HG03439 (cell line): Measurements from ENCODE around the gene ADNP2.

Experiments used
- ATAC-seq: cut with Tn5 transposase; IDR thresholded peaks from one replicate; pipeline ENCODE4 v1.9.1; 2021; ENCODE audit warnings: mild to moderate bottlenecking, moderate library complexity; ENCODE audit not compliant: unreplicated experiment

Gene ADNP2

DNA sequence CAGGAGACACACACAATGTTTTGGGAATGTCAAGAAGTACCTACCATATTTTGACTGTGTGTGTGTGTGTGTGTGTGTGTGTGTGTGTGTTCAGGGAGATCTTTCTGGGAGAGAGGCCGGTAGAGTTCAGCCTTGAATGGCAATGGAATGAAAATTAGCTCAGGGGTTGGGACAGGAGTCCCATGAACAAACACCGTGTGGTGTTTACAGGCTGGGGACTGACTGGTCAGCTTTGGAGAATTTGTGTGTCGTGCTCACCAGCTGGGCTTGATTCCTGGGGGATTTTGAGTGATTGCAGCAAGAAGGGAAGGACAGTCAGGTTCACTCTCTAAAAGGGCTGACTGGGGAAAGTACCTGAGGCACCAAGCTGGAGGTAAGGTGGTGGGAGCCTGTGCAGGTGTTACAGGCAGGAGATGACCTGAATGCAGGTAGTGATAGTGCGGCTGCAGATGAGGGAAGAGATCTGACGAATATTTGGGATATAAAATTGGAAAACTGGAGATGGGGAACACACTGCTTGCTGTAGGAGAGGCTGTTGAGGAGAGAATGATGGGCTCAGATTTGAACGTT, 2.5 kb upstream of the ADNP2 start:
- ATAC-seq, result no peak

DNA sequence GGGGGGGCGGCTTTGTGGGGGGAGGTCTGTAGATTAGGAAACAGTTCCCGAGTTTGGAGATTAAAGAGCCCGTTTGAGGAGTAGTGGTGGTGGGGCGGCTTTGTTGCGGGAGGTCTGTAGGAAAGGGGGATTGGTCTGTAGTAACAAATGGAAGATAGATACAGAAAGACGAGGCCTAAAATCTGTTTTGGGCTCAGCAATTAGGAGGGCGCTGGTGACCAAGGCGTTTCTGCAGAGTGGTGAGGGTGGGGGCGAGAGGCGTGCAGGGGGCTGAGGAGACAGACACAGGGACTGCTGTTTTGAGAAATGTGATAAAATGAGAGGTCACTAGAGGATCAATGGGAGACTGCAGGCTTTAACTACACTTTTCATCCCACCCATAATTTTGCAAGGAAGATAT, 1.6 kb upstream of the ADNP2 start:
- ATAC-seq, result no peak

DNA sequence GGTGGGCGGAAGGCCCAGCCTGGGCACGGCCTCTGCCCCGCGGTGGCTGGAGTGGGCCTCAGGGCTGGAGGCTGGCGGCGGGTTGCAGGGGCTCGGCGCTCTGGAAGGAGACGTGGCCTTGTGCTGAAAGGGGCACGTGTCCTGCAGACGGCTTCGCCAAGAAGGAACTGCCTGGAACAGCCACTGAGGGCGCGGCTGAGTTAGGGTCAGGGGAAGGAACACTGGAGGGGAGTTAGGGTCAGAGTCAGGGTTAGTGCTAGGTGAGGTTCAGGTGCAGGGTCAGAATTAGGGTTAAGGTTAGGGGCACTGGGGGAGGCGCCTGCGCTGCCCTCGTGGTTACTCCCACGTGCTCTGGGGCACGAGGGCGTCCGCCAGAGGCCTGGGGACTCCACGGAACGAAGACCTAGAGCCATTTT, 933 bp upstream of the ADNP2 start:
- no peak for ATAC-seq

DNA sequence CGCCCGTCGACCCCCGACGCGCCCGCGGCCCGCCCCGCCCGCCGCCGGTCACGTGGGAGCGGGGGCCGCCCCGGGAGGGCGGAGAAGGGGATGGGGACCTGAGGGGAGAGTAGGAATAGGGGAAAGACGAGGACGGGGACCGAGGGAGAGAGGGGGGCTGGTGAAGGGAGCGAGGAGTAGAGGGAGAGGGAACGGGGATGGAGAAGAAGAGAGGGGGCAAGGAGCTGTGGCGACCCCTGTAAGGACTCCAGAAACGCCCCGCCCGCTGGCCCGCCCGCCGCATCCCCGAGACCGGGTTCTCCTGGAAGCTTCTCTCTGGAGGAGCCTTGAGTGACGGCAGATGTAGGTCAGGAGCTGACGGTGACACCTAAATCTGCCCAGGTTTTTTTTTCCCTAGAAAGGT, 615 bp downstream of the ADNP2 start:
- ATAC-seq, result peak; percentile 25

DNA sequence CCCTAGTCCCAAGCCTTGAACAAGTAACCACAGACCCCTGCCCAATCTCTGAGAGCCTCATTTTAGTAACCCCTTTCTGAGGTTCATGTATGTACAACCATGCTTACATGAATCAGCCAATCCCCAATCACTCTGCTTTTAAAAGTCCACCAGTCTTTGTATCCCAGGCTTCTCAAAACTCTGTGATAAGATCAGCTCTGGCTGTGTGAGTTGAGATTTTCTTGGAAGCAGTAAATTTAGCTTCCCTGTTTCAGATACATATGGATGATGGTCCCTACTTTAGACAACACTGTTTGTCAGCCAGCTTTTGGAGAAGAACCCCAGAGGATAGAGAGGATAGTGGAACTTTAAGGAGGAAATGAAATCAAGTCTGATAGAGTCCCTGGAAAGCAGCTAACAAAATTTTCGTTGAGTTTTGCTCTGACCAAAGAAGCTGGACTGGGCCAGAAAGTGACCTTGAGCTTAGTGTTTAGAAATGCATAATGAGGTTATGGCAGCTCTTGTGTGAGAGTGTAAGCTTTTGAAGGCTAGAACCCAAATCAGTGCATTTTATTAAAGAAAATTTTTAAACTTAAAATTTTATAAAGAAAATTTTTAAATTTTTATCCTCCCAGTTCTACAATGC, 3.7 kb downstream of the ADNP2 start:
- no peak for ATAC-seq

DNA sequence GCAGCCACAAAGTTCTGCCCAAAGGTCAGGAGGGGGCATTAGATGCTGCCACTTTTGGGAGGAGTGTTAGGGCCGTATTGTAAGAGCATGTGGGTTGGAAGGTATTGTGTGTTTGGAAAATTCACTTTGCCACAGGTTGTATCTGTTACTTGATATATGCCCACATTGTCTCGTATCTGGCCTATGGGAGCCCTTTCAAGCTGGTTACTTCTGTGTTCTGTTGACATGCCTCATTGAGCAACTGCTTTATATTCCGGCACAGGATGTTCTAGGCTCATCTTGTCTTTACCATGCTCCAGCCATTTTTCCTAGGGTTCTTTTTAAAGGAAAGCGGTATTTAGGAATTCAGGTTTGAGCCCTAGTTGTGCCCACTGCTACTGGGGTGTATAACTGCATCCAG, 6.0 kb downstream of the ADNP2 start:
- ATAC-seq, result no peak

DNA sequence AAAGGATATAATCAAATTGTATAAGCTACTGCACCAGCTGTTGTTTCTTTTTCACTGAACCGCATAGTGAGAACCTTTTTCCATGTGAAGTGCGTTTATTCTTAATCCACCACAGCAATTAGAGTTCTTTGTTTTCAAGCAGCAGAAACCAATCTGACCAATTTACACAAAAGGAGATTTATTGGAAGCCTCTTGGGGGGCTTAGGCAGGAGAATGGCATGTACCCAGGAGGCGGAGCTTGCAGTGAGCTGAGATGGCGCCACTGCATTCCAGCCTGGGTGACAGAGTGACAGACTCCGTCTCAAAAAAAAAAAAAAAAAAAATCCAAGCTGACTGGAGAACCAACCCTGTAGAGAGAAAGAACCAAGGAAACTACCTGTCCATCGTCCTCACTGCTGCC, 10.0 kb downstream of the ADNP2 start:
- ATAC-seq, result no peak

DNA sequence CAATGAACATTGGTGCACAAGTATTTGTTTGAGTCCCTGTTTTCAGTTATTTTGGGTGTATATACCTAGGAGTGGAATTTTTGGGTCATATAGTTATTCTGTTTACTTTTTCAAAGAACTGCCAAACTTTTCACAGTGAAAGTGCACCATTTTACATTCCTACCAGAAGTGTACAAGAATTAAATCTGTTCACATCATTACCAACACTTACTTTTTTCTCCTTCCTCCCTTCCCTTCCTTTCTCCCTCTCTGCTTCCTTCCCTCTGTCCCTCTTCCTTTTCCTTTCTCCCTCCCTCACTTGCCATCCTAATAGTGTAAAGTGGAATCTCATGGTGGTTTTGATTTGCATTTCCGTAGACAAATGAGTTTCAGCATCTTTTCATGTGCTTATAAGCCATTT, 11.9 kb downstream of the ADNP2 start:
- no peak for ATAC-seq

DNA sequence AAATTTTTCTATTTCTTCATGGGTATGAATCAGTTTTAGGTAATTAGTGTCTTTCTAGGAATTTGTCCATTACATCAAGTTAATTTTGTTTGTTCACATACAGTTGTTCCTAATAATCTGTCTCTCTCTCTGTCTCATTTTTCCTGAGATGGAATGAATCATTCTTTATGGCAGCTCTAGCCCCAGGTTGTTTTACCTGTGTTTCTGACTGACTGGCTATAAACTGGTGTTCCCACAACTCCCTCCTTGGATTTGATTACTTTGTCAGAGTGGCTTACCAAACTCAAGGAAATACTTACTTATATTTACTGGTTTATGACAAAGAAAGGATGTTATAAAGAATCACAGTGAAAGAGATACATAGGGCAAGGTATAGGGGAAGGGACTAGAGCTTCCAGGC, 15.1 kb downstream of the ADNP2 start:
- ATAC-seq, result no peak

DNA sequence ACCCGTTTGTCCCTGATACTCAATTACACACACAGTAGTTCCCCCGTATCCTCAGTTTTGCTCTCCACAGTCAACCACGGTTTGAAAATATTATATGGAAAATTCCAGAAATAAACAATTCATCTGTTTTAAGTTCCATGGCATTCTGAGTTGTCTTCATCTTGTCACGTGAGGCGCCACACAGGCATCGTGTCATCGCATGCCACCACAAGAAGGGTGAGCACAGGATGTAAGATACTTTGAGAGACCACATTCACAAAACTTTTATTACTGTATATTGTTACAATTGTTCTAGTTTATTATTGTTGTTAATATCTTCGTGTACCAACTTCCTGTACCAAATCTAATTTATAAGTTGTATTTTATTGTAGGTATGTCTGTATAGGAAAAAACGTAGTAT, 17.7 kb downstream of the ADNP2 start:
- ATAC-seq, result no peak

DNA sequence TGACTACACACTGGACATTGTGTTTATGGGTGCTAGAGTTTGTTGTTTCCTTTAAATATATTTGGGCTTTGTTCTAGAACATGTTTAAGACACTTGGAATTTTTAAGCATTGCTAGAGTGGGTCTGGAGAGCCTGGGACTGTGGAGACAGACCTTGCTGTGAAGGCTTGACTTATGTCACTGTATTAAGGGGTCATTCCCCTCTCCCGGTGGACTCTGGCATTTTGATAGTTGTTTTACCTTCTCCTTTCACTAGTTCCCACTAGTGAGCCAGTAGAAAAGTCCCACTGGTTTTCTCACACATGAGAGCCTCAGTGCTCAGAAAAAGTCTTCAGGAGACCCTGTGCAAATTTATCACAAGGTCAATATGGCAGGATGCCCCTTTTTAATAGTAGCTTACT, 18.6 kb downstream of the ADNP2 start:
- ATAC-seq, result no peak

DNA sequence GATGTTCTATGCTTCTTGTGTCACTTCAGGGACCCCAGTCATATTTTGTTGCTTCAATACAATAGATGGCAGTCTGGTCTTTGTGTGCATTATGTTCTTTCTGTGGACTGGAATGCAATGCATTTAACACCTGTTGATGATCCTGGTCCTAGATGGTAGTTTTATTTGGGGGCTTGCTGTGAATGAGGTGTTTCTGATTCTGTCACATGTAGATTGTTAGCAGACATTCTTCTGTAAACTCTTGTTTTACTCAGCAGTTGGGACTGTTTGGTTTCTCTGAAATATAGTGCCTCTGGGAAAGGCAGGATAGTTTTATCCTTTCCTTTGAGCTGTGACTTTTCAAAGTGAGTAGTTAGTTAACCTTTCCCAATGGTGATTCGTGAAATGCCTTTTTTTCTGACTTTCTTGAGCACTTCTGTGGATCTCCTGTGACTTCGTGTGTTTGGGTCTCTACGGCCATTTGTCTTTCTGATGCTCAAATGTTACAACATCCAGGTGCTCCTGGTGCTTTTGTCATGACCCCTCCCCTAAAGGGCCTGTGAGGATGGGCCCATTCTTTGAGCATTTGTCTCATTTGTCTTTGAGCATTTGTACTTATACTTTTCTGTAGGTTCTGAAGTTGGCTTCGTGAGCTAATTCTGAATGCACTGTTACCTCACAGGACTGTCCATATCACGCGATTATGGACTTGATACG, 20.8 kb downstream of the ADNP2 start:
- ATAC-seq, result no peak

DNA sequence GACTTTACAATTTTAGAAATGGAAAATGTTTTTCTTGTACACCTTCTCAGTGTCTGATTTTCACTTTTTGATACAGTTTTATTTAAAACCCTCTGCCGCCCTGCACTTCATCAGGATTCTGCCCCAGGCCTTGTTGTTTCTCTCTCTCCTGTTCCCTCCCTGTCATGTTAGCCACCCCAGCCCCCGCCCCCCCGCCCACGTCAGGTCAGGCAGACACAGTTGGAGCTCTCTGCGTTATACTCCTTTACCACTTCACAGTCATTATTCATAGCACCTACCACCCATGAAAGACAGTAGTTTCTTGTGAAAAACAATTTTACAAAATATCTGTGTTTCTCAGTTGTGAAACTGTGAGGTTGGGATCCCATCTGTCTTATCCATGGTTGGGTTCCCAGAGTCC, 21.5 kb downstream of the ADNP2 start:
- no peak for ATAC-seq

DNA sequence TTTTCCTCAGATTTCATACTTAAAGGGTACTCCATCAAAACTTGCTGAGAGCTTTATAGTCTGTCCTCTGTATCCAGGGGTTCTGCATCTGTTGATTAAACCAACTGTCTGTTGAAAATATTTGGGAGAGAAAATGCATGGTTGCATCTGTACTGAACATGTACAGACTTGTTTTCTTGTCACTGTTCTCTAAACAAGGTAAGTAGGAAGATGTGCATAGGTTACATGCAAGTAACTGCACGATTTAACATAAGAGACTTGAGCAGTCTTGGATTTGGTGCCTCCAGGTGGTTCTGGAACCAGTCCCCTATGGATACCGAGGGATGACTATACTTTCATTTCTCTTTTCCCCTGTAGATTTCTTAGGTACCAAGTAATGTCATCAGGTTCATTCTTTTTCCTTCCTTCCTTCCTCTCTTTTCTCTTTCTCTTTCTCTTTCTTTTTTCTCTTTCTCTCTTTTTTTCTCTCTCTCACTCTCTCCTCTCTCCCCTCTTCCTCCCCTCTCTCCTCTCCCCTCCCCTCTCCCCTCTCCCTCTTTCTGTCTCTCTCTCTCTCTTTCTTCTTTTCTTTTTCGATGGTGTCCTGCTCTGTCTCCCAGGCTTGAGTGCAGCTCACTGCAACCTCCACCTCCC, 23.2 kb downstream of the ADNP2 start:
- ATAC-seq, result no peak

DNA sequence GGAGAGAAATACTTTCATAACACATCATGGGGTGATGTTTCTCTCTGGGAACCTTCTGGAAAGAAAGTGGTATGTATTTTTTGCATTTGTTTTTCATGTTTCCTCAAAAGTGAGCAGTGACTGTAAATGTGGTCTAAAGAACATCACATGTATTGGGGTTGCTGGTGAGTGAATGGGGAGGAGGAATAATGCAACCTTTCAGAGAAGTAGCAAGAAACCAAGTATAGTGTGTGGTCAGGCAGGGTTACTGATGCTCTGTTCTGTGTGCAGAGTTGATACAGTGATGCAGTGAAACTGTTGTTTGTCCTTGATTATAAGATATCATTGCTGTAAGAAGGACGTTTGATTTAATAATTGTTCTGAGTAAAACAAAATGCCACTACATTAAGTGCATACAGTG, 24.1 kb downstream of the ADNP2 start:
- no peak for ATAC-seq

DNA sequence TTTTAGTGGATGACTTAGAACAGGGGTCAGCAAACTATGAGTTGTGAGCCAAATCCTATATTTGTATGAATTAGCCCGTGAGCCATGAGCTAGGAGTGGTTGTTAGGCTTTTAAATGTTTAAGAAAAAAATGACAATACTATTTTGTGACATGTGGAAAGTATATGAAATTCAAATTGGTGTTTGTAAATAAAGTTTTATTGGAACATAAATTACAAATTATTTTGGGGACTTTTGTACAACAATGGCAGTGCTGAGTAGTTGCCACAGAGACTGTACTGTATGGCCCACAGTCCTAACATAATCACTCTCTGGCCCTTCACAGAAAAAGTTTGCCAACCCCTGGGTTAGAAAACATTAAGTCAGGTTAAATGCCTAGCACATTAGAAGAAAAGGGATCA, 26.1 kb downstream of the ADNP2 start:
- no peak for ATAC-seq

DNA sequence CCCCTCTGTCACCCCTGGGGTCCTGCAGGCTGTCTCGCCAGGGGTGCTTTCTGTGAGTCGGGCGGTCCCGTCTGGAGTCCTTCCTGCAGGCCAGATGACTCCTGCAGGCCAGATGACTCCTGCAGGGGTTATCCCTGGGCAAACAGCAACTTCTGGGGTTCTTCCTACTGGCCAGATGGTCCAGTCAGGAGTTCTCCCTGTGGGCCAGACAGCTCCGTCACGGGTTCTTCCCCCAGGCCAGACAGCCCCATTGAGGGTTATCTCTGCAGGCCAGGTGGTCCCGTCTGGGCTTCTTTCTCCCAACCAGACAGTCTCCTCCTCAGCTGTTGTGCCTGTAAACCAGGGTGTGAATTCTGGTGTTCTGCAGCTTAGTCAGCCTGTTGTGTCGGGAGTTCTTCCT, 27.6 kb downstream of the ADNP2 start:
- ATAC-seq, result no peak

DNA sequence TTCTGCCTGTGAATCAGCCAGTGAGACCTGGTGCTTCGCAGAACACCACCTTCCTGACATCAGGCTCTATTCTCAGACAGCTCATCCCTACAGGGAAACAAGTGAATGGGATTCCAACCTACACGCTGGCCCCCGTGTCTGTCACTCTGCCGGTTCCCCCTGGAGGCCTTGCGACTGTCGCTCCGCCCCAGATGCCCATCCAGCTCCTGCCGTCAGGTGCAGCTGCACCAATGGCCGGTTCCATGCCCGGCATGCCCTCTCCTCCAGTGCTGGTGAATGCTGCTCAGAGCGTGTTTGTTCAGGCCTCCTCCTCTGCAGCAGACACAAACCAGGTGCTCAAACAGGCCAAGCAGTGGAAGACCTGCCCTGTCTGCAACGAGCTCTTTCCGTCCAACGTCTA, 28.1 kb downstream of the ADNP2 start:
- ATAC-seq, result no peak

DNA sequence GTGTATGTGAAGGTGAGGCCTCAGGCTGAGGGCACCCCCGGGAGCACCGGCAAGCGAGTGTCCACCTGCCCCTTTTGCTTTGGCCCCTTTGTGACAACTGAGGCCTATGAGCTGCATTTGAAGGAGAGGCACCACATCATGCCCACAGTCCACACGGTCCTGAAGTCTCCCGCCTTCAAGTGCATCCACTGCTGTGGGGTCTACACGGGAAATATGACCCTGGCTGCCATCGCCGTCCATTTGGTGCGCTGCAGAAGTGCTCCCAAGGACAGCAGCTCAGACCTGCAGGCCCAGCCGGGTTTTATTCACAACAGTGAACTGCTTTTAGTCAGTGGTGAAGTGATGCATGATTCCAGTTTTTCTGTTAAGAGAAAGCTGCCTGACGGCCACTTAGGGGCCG, 28.9 kb downstream of the ADNP2 start:
- no peak for ATAC-seq

DNA sequence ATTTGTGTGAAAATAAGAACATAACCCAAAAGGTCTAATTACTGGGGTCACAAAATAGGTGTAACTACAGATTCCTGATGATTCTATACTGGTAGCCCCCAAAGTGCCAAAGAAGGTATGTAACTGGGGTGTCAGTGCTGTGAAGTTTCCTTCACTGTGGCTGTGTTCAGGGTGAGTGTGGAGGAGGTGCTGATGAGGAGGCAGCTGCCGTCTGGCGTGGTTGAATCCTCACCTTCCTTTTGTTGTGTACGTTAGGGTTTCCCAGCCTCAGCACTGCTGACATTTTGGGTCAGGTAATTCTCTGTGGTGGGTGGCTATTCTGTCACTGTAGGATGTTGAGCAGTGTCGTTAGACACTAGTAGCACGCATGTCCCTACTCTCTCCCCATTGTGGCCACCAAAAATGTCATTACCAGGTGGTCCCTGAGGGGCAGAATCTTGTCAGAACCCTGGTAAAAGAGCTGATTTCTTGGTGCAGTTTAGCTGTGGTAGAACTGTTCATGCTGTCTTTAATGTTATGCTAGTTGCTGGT, 31.5 kb downstream of the ADNP2 start:
- ATAC-seq, result no peak

DNA sequence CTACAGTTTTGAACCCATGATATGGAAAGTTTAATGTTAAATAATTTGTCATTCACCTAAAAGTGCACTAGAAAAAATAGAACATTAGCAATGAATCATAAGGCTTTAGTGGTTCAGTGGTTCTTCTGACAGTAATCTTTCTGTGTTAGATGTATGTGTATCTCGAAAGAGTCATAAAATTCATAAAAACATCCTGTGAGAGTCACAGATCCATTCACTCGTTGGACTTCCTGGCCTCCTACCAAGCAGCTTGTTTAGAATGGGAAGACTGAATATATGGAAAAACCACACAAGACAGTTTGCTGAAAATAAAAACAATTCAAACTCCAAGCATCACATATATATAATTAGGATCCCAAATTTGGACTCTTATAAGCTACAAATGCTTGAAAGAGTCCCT, 34.8 kb downstream of the ADNP2 start:
- ATAC-seq, result no peak

DNA sequence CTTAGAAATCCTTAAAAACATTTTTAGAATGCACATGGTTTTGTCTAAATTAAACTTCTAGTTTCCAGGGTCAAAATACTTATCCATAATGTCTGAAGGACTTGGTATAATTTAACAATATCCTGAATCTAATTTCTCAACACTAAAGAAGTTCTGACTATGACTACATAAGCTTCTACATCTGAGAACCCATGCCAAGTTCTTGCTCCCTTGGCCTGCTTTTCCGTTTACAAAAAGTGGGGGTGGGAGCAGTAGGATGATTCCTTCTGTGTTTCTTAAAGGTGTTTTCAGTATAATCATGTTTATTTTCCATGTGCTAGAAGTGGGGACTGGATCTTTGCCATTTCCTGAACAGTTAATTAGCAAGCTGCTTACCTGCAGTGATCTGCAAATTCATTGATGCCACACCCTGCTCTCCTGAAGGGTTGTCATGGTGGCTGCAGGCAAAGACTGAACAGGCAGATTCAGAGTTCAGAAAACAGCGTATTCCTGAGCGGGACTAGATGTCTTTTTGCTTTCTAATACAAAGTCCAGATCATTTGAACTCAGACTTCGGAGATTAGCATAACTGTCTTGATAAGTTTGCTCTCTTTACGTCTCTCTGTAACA, 36.2 kb downstream of the ADNP2 start:
- ATAC-seq, result no peak
